Smooth muscle cell (in vitro differentiated cells): ENCODE data around the gene CETN3. TPM values are rescaled to one million over a fixed set of nuclear protein-coding genes. Genes with fewer than 3 reads are reported as not detected.
"Not testable (repeated sequence)": the region's sequence is repeated elsewhere in the genome, so short reads cannot be mapped to it uniquely, and the experiment has no call there.

ENCODE experiments used
- DNase-seq: peaks from one replicate; lab custom pipeline; 2025; ENCODE audit not compliant: unreplicated experiment; lab: John Stamatoyannopoulos, UW
- H2AFZ ChIP-seq: fragments of 200-600 bp; sonication (generic); 2 replicates; pipeline ENCODE4 v1.6.0; 2016; ENCODE audit warnings: antibody characterized with exemption, low read depth, mild to moderate bottlenecking
- H3F3A ChIP-seq: fragments of 200-600 bp; sonication (generic); 2 replicates; pipeline ENCODE4 v1.6.0; 2017; ENCODE audit warnings: antibody characterized with exemption, low read depth
- H3K27ac ChIP-seq: fragments of 200-600 bp; sonication (generic); 2 replicates; pipeline ENCODE4 v1.5.1; 2016; ENCODE audit warnings: low read depth, mild to moderate bottlenecking
- H3K27me3 ChIP-seq: fragments of 200-600 bp; sonication (generic); 2 replicates; pipeline ENCODE4 v1.6.1; 2016; ENCODE audit warnings: low read depth, mild to moderate bottlenecking
- H3K36me3 ChIP-seq: fragments of 200-600 bp; sonication (generic); 2 replicates; pipeline ENCODE4 v1.5.1; 2016; ENCODE audit warnings: low read depth
- H3K4me1 ChIP-seq: fragments of 200-600 bp; sonication (generic); 2 replicates; pipeline ENCODE4 v1.5.1; 2016; ENCODE audit warnings: low read depth
- H3K4me2 ChIP-seq: fragments of 200-600 bp; sonication (generic); 2 replicates; pipeline ENCODE4 v1.6.0; 2016; ENCODE audit warnings: mild to moderate bottlenecking
- H3K4me3 ChIP-seq: fragments of 200-600 bp; sonication (generic); 2 replicates; pipeline ENCODE4 v1.5.1; 2016; ENCODE audit warnings: mild to moderate bottlenecking
- H3K79me2 ChIP-seq: fragments of 200-600 bp; sonication (generic); 2 replicates; pipeline ENCODE4 v1.6.0; 2016; ENCODE audit warnings: low read depth, mild to moderate bottlenecking
- H3K9ac ChIP-seq: fragments of 200-600 bp; sonication (generic); 2 replicates; pipeline ENCODE4 v1.6.0; 2016; ENCODE audit warnings: low read depth
- H3K9me3 ChIP-seq: fragments of 200-600 bp; sonication (generic); replicated peaks from 2 replicates; pipeline ENCODE4 v1.5.1; 2016; ENCODE audit warnings: low read depth
- H4K20me1 ChIP-seq: fragments of 200-600 bp; sonication (generic); 2 replicates; pipeline ENCODE4 v1.6.0; 2016; ENCODE audit warnings: low read depth
- WGBS: methylation state at CpG from one replicate; pipeline ENCODE4 v1.1.7; 2016; ENCODE audit warnings: low lambda C conversion rate; 5-methylcytosine and 5-hydroxymethylcytosine counted together
- polyA plus RNA-seq: library from polyadenylated mRNA; unstranded; fragments of >200 nt; fragmentation: Nextera tagmentation; extraction: Ambion mirVana; gene quantifications from 2 replicates; pipeline ENCODE4 v1.2.1, GENCODE V29; 2016
- total RNA-seq: library from RNA; depleted of rRNA; stranded (reverse); fragments of >200 nt; gene quantifications from 2 replicates; pipeline ENCODE4 v1.2.3, GENCODE V29; 2014
- TF ChIP-seq, protein P1 (sequence below): fragments of 200-600 bp; sonication (generic); IDR thresholded peaks from 2 replicates; pipeline ENCODE4 v1.5.1; 2017; ENCODE audit warnings: borderline replicate concordance, mild to moderate bottlenecking, antibody characterized with exemption; ENCODE audit not compliant: insufficient read depth, poor library complexity, severe bottlenecking

Gene CETN3
- total and polyA plus RNA-seq, 2 experiments from 2014 or later: 28.7 to 32.0 TPM

DNA sequence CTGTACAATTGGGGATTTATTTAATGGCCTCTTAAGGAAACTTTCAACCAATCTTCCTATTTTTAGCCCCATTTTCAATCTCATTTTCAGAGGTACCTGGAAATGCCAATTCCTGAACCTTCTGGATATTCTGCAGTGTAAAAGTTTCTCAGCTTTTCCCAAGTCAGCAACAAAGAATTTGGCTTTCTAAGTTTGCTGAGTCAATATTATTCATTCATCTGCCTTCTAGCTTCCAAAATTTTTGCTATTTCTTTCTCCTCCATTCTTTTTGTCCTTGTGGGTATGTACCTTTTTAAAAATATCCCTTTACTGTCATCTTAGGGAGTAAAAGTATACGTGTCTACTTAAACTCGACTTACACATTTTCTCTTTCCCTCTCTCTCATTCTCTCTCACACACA lies 25.7 kb downstream of the CETN3 start:
- no peak overlapping the region for H3K9ac ChIP-seq
- no peaks in the 10 kb centered on the region for H3K27me3 ChIP-seq
- H2AFZ ChIP-seq: no peak overlapping the region
- no peaks in the 10 kb centered on the region for H3K4me1 ChIP-seq
- H3K27ac ChIP-seq: no peak overlapping the region
- no peaks in the 10 kb centered on the region for H3K36me3 ChIP-seq
- no peak overlapping the region for H3K4me2 ChIP-seq
- H3K9me3 ChIP-seq: no peaks in the 10 kb centered on the region
- no peaks in the 10 kb centered on the region for H3F3A ChIP-seq
- H3K79me2 ChIP-seq: no peaks in the 10 kb centered on the region
- no peaks in the 10 kb centered on the region for H4K20me1 ChIP-seq
- TF ChIP-seq, protein P1, sequence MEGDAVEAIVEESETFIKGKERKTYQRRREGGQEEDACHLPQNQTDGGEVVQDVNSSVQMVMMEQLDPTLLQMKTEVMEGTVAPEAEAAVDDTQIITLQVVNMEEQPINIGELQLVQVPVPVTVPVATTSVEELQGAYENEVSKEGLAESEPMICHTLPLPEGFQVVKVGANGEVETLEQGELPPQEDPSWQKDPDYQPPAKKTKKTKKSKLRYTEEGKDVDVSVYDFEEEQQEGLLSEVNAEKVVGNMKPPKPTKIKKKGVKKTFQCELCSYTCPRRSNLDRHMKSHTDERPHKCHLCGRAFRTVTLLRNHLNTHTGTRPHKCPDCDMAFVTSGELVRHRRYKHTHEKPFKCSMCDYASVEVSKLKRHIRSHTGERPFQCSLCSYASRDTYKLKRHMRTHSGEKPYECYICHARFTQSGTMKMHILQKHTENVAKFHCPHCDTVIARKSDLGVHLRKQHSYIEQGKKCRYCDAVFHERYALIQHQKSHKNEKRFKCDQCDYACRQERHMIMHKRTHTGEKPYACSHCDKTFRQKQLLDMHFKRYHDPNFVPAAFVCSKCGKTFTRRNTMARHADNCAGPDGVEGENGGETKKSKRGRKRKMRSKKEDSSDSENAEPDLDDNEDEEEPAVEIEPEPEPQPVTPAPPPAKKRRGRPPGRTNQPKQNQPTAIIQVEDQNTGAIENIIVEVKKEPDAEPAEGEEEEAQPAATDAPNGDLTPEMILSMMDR: no peak
- 91% methylated on average over 2 of the region's 2 CpGs for WGBS
- DNase-seq: no peak
- no peak overlapping the region for H3K4me3 ChIP-seq

DNA sequence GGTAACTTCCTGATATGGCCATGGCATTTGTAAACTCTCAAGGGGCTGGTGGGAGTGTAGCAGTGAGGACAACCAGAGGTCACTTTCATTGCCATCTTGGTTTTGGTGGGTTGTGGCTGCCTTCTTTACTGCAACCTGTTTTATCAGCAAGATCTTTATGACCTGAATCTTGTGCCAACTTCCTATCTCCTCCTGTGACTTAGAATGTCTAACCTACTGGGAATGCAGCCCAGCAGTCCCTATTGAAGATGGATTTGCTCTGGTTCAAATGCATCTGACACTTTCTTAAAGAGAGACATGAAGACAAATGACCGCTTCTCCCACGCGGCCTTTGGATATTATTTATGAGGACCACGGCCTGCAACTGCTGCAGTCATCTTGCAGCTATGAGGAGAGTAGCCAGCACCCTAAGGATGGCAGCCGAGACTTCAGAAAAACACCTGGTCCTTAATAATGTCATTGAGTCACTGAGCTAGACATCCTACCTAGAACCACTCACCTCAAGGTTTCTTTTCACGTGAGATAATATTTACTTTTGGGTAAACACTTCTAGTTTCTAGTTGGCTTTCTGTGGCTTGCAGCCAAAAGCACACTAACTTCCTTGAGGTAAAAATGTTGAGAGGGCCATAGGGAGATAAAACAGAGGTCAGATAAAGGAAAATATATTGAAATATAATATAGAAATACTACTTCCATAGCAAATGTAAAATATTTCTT lies 28.2 kb downstream of the CETN3 start:
- Histone ChIP-seq H3K79me2 (no peaks in the 10 kb centered on the region), H3K27ac (no peak overlapping the region), H3K9me3 (no peaks in the 10 kb centered on the region), H3K4me1 (no peaks in the 10 kb centered on the region), H3K4me3 (no peak overlapping the region), H3K4me2 (no peak overlapping the region), H4K20me1 (no peaks in the 10 kb centered on the region), H3K27me3 (no peaks in the 10 kb centered on the region), H3F3A (no peaks in the 10 kb centered on the region), H3K36me3 (no peaks in the 10 kb centered on the region), H2AFZ (no peak overlapping the region), H3K9ac (no peak overlapping the region)
- TF ChIP-seq, protein P1: no peak
- no peak for DNase-seq
- 89% methylated on average over 6 of the region's 6 CpGs for WGBS

DNA sequence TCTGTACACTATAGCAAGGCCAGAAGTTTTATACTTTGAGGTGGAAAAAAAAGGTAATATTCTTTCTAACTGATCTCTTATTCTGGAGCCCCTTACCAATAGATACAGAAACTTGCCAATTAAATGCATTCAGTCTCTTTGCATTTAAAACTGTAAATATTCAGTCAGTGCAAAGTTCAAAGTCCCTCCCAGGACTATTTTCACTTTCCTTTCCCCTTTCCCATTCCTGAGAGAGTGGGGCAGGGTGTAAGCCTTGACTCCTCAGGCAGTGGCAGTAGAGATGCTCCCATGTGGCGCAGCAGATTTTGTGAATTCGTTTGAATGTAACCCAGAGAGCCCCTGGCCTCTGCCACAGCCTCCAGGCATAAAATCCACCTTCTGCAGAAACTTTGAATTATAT lies 29.9 kb downstream of the CETN3 start:
- no peaks in the 10 kb centered on the region for H3K79me2 ChIP-seq
- H3K4me1 ChIP-seq: no peaks in the 10 kb centered on the region
- H3K27ac ChIP-seq: no peak overlapping the region
- DNase-seq: no peak
- no peak overlapping the region for H3K9ac ChIP-seq
- no peak overlapping the region for H3K4me3 ChIP-seq
- no peaks in the 10 kb centered on the region for H4K20me1 ChIP-seq
- TF ChIP-seq, protein P1: no peak
- no peaks in the 10 kb centered on the region for H3K27me3 ChIP-seq
- no peak overlapping the region for H3K4me2 ChIP-seq
- no peaks in the 10 kb centered on the region for H3F3A ChIP-seq
- no peak overlapping the region for H2AFZ ChIP-seq
- no peaks in the 10 kb centered on the region for H3K36me3 ChIP-seq
- H3K9me3 ChIP-seq: no peaks in the 10 kb centered on the region
- 94% methylated on average over 2 of the region's 2 CpGs for WGBS

DNA sequence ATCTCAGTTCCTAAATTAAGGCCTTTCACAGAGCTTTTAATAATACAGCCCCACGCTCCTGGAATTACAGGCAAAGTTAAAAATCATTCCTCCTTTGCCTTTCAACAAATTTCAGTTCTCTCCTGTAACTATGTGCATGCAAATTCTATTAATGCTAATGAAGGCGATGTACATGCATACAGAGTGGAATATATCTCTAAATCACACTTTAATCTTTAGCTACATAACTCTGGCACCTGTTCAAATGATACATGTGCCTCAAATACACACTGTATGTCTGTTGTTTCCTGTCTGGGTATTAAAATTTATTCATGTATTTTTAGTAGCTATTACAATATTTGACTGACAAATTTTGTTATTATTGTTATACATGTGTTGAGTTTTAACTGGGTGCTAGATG lies 30.8 kb downstream of the CETN3 start:
- H3K27ac ChIP-seq: no peak overlapping the region
- H3K27me3 ChIP-seq: no peaks in the 10 kb centered on the region
- no peaks in the 10 kb centered on the region for H3F3A ChIP-seq
- no peak overlapping the region for H3K9ac ChIP-seq
- H3K79me2 ChIP-seq: no peaks in the 10 kb centered on the region
- H3K36me3 ChIP-seq: no peaks in the 10 kb centered on the region
- DNase-seq: no peak
- TF ChIP-seq, protein P1: no peak
- 88% methylated on average over 2 of the region's 2 CpGs for WGBS
- no peaks in the 10 kb centered on the region for H4K20me1 ChIP-seq
- no peaks in the 10 kb centered on the region for H3K9me3 ChIP-seq
- H3K4me2 ChIP-seq: no peak overlapping the region
- no peak overlapping the region for H3K4me3 ChIP-seq
- H3K4me1 ChIP-seq: no peaks in the 10 kb centered on the region
- H2AFZ ChIP-seq: no peak overlapping the region

DNA sequence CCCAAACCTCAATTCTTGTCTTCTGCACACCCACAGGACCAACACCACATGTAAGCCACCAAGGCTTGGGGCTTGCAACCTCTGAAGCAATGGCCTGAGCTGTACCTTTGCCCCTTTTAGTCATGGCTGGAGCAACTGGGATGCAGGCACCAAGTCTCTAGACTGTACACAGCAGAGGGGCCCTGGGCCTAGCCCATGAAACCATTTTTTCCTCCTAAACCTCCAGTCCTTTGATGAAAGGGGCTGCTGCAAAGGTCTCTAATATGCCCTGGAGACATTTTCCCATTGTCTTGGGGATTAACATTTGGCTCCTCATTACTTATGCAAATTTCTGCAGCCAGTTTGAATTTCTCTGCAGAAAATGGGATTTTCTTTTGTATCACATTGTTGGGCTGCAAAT lies 38.3 kb downstream of the CETN3 start:
- not testable (repeated sequence) for H3K36me3 ChIP-seq, H3K9me3 ChIP-seq, H3K27me3 ChIP-seq, H3K4me3 ChIP-seq, H3K9ac ChIP-seq, H3K4me2 ChIP-seq, H3K79me2 ChIP-seq, H3F3A ChIP-seq, H3K27ac ChIP-seq, H4K20me1 ChIP-seq, DNase-seq, H3K4me1 ChIP-seq, H2AFZ ChIP-seq
